NCI-H774 (cell line): Measurements from ENCODE around the gene IL17RA.

Source experiments
- DNase-seq: peaks from one replicate; lab custom pipeline; 2025; lab: John Stamatoyannopoulos, UW

IL17RA gene

DNA sequence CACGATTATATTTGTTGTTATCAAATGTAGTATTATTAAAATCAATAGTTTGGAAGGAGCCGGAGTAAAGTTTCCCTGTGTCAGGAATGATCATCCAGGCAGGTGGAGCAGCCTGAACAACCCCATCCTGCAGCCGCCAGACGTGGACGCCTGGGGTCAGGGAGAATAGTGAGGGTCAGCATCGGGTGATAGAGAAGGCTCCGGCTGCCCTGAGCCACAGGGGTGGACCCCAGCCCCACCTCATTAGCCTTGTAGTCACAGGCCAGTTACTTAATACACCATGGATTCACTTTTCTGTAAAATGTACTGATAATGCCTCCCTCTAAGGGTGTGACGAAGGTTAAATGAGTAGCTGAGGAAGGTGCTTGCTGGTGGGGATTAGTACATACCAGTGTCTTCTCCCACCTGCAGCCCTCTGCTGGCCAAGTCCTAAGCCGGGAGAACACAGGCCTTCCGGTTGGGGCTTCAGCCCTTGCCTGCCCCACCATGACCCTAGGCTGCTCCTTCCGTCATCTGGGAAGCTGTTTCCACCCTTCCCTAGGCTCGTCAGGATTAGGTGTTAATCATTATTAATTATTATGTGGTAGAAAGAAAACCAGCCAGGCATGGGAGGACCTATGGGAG, 21.5 kb downstream of the IL17RA start:
- DNase-seq, result no peak

GRCh38 chr22:17106785-17107546, 22.2 kb downstream of the IL17RA start:
- DNase-seq, result no peak

DNA sequence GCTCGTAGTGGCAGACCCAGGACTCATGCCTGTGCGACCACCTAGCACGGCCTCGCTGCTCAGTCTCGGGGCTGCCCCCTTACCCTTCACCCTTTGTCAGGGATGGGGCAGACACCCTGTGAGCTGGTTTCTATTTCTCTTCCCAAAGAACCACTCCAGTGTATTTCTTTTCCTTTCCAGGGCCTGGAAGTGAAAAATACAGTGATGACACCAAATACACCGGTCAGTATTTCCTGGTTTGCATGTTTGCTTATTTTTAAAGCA, 22.7 kb downstream of the IL17RA start:
- no peak for DNase-seq

- no peak for DNase-seq
Measured at GRCh38 chr22:17108256-17109112, 23.7 kb downstream of the IL17RA start.

DNA sequence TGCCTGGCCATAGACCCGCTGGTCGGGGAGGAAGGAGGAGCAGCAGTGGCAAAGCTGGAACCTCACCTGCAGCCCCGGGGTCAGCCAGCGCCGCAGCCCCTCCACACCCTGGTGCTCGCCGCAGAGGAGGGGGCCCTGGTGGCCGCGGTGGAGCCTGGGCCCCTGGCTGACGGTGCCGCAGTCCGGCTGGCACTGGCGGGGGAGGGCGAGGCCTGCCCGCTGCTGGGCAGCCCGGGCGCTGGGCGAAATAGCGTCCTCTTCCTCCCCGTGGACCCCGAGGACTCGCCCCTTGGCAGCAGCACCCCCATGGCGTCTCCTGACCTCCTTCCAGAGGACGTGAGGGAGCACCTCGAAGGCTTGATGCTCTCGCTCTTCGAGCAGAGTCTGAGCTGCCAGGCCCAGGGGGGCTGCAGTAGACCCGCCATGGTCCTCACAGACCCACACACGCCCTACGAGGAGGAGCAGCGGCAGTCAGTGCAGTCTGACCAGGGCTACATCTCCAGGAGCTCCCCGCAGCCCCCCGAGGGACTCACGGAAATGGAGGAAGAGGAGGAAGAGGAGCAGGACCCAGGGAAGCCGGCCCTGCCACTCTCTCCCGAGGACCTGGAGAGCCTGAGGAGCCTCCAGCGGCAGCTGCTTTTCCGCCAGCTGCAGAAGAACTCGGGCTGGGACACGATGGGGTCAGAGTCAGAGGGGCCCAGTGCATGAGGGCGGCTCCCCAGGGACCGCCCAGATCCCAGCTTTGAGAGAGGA, 24.5 kb downstream of the IL17RA start:
- no peak for DNase-seq

DNA sequence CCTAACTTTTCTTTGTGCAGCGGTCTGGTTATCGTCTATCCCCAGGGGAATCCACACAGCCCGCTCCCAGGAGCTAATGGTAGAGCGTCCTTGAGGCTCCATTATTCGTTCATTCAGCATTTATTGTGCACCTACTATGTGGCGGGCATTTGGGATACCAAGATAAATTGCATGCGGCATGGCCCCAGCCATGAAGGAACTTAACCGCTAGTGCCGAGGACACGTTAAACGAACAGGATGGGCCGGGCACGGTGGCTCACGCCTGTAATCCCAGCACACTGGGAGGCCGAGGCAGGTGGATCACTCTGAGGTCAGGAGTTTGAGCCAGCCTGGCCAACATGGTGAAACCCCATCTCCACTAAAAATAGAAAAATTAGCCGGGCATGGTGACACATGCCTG, 25.2 kb downstream of the IL17RA start:
- no peak for DNase-seq

DNA sequence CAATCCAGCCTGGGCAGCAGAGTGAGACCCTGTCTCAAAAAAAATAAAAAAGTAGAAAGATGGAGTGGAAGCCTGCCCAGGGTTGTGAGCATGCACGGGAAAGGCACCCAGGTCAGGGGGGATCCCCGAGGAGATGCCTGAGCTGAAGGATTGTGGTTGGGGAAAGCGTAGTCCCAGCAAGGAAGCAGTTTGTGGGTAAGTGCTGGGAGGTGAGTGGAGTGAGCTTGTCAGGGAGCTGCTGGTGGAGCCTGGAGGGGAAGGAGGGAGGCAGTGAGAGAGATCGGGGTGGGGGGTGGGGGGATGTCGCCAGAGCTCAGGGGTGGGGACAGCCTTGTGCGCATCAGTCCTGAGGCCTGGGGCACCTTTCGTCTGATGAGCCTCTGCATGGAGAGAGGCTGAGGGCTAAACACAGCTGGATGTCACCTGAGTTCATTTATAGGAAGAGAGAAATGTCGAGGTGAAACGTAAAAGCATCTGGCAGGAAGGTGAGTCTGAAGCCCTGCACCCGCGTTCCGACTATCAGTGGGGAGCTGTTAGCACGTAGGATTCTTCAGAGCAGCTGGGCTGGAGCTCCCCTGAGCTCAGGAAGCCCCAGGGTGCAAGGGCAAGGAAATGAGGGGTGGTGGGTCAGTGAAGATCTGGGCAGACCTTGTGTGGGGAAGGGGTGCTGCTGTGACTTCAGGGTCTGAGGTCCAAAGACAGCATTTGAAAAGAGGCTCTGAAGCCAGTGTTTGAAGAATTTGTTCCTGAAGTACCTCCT, 26.2 kb downstream of the IL17RA start:
- no peak for DNase-seq

GRCh38 chr22:17112491-17113042, 27.8 kb downstream of the IL17RA start:
- DNase-seq, result peak; percentile 7

- DNase-seq, result no peak
Measured at GRCh38 chr22:17113600-17113999, 28.8 kb downstream of the IL17RA start.

- no peak for DNase-seq
Measured at GRCh38 chr22:17114173-17114897, 29.5 kb downstream of the IL17RA start.

GRCh38 chr22:17114898-17115235, 30.1 kb downstream of the IL17RA start:
- DNase-seq, result no peak

DNA sequence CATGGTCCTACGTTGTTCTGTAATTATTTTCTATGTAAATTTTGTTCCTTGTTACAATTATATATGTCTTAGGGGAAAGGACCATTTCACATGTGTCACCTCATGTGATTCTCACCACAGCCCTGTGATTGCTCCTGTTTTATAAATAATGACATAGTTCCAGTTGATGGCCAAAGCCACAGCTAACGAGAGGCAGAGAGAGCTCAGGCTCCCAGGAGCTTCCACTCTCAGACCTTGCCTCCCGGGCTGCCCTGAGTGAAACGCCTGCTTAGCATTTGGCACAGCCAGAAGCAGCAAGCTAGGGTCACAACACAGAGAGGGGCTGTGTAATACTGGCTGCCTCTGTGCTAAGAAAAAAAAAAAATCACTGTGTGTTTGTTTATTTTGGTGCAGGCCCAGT, 30.4 kb downstream of the IL17RA start:
- no peak for DNase-seq

DNA sequence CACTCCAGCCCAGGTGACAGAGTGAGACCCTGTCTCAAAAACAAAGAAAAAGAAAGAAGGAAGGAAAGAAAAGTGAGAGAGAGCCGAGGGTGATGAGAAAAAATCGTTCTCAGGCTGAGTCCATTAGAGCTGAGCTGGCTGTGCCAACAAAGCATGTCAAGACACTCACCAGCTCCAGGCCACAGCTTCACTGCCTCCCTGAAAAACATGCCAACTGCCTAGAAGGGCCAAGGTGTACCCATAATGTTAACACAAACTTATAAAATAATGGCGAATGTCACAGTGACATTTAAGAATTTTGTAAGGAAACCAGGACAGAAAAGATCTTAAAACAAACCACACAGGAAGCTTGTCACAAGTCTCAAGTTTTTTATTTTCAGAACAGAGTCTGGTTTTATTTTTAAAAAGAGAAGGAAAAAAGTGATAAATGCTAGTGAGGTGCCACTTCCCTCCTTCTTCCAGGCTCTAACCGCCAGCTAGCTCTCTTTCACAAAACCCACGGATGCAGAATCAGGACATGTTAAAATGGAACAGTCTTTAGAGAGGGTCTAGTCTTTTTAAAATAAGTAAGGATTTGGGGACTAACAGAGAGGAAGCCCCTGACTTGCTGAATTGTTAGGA, 31.3 kb downstream of the IL17RA start:
- no peak for DNase-seq

- DNase-seq, result no peak
Measured at GRCh38 chr22:17116572-17117330, 32.0 kb downstream of the IL17RA start.

DNA sequence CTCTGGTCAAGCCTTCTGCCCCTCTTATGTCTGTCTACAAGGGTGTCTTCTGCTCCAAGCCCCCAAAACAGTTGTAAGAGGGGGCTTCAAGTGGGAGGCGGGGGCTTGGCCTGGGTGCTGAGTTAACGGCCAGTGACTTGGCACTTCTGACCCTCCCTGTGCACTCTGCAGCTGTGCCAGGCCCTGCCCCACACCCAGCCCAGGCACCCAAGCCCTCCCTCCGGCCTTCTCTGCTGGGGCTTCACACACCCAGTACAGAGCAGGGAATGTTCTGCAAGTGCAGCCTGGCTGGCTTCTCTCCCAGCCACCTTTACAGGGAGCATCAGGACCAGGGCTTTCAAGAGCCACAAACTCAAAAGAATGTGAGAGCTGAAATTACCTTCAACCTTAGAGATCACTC, 32.6 kb downstream of the IL17RA start:
- no peak for DNase-seq

DNA sequence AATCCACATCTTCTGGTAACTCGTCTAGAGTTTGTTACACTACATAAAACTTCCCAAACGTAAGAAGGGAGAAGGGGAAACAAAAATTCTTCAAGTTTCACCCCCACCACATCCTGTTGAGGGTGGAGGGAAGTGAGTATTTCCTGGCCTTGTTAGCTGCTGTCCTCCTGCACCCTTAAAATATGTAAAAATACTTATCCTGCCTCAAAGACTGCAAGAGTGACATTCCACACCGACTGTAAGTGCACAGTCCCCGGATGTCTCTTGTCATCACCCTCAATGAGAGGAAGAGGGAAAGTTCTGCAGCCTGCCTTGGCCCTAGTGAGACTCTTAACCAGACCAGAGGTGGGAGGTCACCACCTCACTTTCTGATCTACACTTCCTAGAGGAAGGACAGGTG, 33.1 kb downstream of the IL17RA start:
- no peak for DNase-seq

- DNase-seq, result no peak
Measured at GRCh38 chr22:17118342-17118741, 33.5 kb downstream of the IL17RA start.

- DNase-seq, result no peak
Measured at GRCh38 chr22:17119481-17120202, 34.8 kb downstream of the IL17RA start.

DNA sequence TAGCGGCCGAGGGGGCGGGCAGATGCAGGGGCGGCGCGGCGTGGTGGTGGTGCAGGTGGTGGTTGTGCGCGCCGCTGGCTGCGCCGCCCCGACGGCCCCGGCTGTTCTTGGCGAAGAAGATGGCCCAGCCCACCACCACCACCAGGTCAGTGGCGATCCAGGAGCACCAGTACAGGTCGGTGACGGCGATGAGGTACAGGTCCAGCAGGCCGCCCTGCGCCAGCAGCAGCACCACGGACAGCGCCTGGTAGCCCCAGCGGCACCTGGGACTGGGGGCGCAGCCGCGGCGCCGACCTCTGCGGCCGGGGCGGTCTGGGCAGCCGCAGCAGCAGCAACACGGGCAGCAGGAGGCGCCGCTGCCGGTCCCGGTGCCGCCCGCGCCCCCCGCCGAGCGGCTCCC, 35.5 kb downstream of the IL17RA start:
- DNase-seq, result no peak
